Skeletal muscle tissue (tissue), 4 donors: ENCODE results near the gene SORCS1. TPM values are rescaled to one million over a fixed set of nuclear protein-coding genes. Genes with fewer than 3 reads are reported as not detected.
A peak's percentile ranks its signal among the peaks of the same experiment; 100 is the strongest.

ENCODE experiments used
- H3K27ac ChIP-seq: one replicate; pipeline ENCODE4 v1.7.0; 2013; ENCODE audit warnings: mild to moderate bottlenecking, low read depth, low read length, inconsistent platforms
- H3K27me3 ChIP-seq, 3 donors: one replicate each; pipeline ENCODE4 v1.7.0; 2013; ENCODE audit warnings: low read length in 3 of 3; ENCODE audit not compliant: control insufficient read depth in 3 of 3, insufficient read depth in 3 of 3
- H3K36me3 ChIP-seq, 3 donors: one replicate each; pipeline ENCODE4 v1.7.0; 2013; ENCODE audit warnings: low read length in 3 of 3; ENCODE audit not compliant: control insufficient read depth in 3 of 3, insufficient read depth in 3 of 3
- H3K4me1 ChIP-seq, 3 donors: one replicate each; pipeline ENCODE4 v1.7.0; 2013; ENCODE audit warnings: low read length in 3 of 3, mild to moderate bottlenecking in 3 of 3; ENCODE audit not compliant: control insufficient read depth in 3 of 3, insufficient read depth in 3 of 3
- H3K4me3 ChIP-seq, 3 donors: one replicate each; pipeline ENCODE4 v1.7.0; 2013; ENCODE audit warnings: low read length in 3 of 3
- H3K9ac ChIP-seq, 3 donors: one replicate each; pipeline ENCODE4 v1.7.0; 2013; ENCODE audit warnings: low read length in 3 of 3, mild to moderate bottlenecking in 3 of 3, moderate library complexity in 2 of 3, low read depth in 1 of 3
- H3K9me3 ChIP-seq, 3 donors: one replicate each; pipeline ENCODE4 v1.7.0; 2013; ENCODE audit warnings: low read length in 3 of 3; ENCODE audit not compliant: control insufficient read depth in 3 of 3
- total RNA-seq: library from RNA; depleted of rRNA; stranded (reverse); fragments of >200 nt; gene quantifications from one replicate; pipeline ENCODE4 v1.2.3, GENCODE V29; 2014
- donor health status: Osteomylitis.

The SORCS1 gene
- total RNA-seq, 1 donor from 2014 or later = 4.2 TPM

- H3K4me1 ChIP-seq = no peaks in the 10 kb centered on the region
- H3K9ac ChIP-seq = peak overlapping the region in 1 of 3 donors; percentile 12
- H3K27me3 ChIP-seq = no peaks in the 10 kb centered on the region
- no peaks in the 10 kb centered on the region for H3K36me3 ChIP-seq
- peak overlapping the region in 2 of 3 donors; percentile 29 to 58 for H3K4me3 ChIP-seq
- H3K27ac ChIP-seq = peak overlapping the region; percentile 38
- no peaks in the 10 kb centered on the region for H3K9me3 ChIP-seq
Observed at GRCh38 chr10:106648534-106649481, 515.7 kb downstream of the SORCS1 start.

DNA sequence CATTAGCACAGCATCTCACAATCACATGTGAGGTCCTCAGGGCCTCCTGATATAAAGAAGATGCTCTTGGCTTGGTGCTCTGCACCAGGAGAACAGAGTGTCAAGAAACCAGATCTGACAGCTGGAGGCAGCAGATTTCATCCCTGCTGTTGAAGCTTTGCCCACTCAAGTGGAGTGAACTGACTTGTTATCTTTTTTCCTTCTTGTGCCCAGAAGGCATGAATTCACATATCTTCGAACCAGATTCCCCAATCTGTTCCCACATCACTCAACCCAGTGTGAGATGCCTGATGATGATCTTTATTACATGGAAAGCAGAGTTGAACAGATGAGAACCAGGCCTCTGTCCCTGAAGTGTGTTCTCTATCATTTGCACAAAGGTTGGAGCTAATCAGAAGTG is 521.0 kb downstream of the SORCS1 start:
- no peaks in the 10 kb centered on the region for H3K27me3 ChIP-seq
- H3K27ac ChIP-seq = no peak overlapping the region
- H3K4me1 ChIP-seq = no peaks in the 10 kb centered on the region
- no peaks in the 10 kb centered on the region for H3K9me3 ChIP-seq
- H3K36me3 ChIP-seq = no peaks in the 10 kb centered on the region
- H3K4me3 ChIP-seq = no peak overlapping the region
- no peak overlapping the region for H3K9ac ChIP-seq

- Histone ChIP-seq H3K36me3 (no peaks in the 10 kb centered on the region), H3K27me3 (no peaks in the 10 kb centered on the region), H3K9me3 (no peaks in the 10 kb centered on the region), H3K27ac (no peak overlapping the region), H3K4me1 (no peaks in the 10 kb centered on the region), H3K4me3 (no peak overlapping the region), H3K9ac (no peak overlapping the region)
Observed at GRCh38 chr10:106637873-106638272, 526.6 kb downstream of the SORCS1 start.

DNA sequence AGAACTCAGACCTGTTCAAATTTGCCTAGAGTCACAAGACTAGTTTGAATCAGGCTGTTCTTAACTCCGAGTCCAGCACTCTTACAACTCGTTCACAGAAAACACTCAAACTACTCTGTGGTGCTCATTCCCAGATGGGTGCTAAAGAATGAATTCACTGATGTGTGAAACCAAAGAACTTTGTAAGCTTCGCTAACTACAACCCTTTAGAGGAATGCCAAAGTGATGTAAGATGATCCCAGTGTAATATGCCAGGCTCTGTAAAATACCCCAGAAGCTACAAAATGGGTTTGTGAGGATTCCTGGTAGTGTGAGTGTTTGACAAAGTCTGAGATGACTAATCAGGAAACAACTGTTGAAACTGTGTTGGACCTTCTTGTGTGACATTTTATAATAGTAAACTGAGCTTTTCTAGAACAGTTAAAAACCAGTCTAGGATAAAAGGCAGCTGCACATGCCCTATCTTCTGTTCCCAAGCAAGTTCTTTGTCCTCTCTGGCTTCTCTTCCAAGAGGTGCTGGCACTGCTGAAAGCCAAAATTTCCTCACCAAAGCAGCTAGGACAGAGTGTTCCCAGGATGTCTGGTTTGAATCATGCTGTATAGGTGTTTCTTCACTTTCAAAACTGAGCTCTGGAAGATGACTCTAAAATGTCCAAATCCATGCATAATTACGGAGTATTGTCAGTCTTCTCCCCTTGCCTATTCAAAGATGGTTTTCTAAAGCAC is 527.6 kb downstream of the SORCS1 start:
- H3K9me3 ChIP-seq = no peaks in the 10 kb centered on the region
- H3K27ac ChIP-seq = no peak overlapping the region
- H3K36me3 ChIP-seq = no peaks in the 10 kb centered on the region
- no peaks in the 10 kb centered on the region for H3K4me1 ChIP-seq
- no peaks in the 10 kb centered on the region for H3K27me3 ChIP-seq
- H3K4me3 ChIP-seq = no peak overlapping the region
- no peak overlapping the region for H3K9ac ChIP-seq

GRCh38 chr10:106635947-106636346 is 528.6 kb downstream of the SORCS1 start:
- Histone ChIP-seq H3K4me3 (no peak overlapping the region), H3K9ac (no peak overlapping the region), H3K9me3 (no peaks in the 10 kb centered on the region), H3K27ac (no peak overlapping the region), H3K36me3 (no peaks in the 10 kb centered on the region), H3K4me1 (no peaks in the 10 kb centered on the region), H3K27me3 (no peaks in the 10 kb centered on the region)

DNA sequence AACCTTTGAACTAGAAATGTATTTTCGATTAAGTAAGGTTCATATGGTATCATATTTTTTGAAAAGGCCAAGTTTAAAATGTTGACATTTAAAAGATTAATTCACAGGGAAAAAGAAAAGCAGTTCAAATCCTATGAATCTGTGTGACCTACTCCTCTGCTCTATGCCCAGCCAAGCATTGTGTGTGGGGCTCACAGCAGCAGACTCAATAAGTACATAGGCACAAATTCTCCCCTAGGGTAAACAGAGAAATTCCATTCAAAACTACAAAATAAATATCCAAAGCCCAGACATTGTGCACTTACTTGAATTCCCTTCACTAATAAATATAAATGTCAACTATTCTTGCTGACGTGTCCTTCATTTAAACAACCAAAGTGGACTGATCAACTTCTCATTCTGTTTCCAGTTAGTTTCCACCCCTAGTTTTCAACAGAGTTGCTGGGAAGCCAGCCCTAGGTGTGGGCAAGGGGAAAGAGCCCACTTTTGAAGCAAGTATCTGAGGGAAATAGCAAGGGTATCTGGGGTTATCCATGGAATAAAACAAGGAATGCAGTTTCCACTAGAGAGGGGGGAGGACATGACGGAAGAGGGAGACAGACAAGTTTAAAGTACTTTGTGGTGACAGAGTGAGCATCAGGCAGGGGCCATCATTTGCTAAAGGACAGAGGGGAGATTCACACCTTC is 533.3 kb downstream of the SORCS1 start:
- no peak overlapping the region for H3K9ac ChIP-seq
- H3K4me1 ChIP-seq = no peaks in the 10 kb centered on the region
- H3K4me3 ChIP-seq = no peak overlapping the region
- H3K27ac ChIP-seq = no peak overlapping the region
- no peaks in the 10 kb centered on the region for H3K9me3 ChIP-seq
- H3K36me3 ChIP-seq = no peaks in the 10 kb centered on the region
- H3K27me3 ChIP-seq = peaks cover 0 to 7% (median 0%) of the 10 kb centered on the region in 3 donors

DNA sequence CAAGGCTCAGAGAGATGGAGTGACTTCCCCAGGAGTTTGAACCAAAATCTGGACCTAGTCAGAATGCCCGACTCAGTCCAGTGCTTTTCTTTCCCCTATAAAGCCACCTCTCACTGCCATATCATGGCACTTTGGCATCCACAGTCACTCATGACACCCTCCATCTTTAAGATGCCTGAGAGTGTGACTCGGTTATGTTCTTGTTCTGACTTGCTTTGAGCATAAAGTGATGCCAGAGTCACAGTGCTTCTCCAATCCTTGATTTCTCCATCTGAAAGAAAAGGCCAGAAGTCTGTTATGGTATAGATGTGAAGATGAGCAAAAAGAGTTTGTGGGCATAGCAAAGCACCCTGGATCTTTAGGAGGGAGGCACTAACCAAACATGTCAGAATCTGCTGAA is 538.1 kb downstream of the SORCS1 start:
- Histone ChIP-seq H3K9ac (no peak overlapping the region), H3K9me3 (no peaks in the 10 kb centered on the region), H3K27ac (no peak overlapping the region), H3K36me3 (no peaks in the 10 kb centered on the region), H3K27me3 (peaks cover 0 to 16% (median 0%) of the 10 kb centered on the region in 3 donors), H3K4me3 (no peak overlapping the region), H3K4me1 (no peaks in the 10 kb centered on the region)

- H3K9ac ChIP-seq = no peak overlapping the region
- H3K36me3 ChIP-seq = no peaks in the 10 kb centered on the region
- peaks cover 0 to 16% (median 0%) of the 10 kb centered on the region in 3 donors for H3K27me3 ChIP-seq
- no peak overlapping the region for H3K4me3 ChIP-seq
- H3K27ac ChIP-seq = no peak overlapping the region
- H3K4me1 ChIP-seq = no peaks in the 10 kb centered on the region
- H3K9me3 ChIP-seq = no peaks in the 10 kb centered on the region
Observed at GRCh38 chr10:106625751-106626150, 538.8 kb downstream of the SORCS1 start.

DNA sequence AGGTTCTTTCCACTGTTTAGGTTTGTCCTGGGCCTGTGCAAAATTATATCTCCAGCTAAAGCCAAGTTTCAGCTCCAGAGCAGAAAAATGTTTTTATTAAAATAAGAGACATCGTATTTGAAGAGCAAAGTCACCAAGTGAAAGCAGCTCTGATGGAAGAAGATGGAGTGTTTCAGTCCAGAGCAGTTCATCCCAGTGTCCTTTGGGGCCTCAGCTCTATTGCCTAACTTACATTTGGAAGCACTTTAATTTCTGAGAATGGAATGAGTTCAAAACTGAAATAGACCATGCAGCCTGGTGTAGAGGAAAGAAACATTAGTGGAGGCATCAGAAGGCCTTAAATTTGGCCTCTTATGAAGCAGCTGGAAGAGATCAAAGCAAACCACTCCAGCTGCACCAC is 545.2 kb downstream of the SORCS1 start:
- H3K27ac ChIP-seq = no peak overlapping the region
- no peaks in the 10 kb centered on the region for H3K36me3 ChIP-seq
- H3K27me3 ChIP-seq = peaks cover 0 to 4% (median 0%) of the 10 kb centered on the region in 3 donors

More for the DNA sequence above, 545.2 kb downstream of the SORCS1 start:
- H3K9me3 ChIP-seq = no peaks in the 10 kb centered on the region
- H3K4me3 ChIP-seq = no peak overlapping the region
- no peak overlapping the region for H3K9ac ChIP-seq
- H3K4me1 ChIP-seq = peaks cover 0 to 3% (median 0%) of the 10 kb centered on the region in 3 donors
